ENCODE measurements around the gene KCTD17.

GRCh38 chr22:37112084-37112728 is 60.7 kb downstream of the KCTD17 start:
- TF ChIP-seq POLR2AphosphoS5 (IDR thresholded peaks at IDR 0.05; ENCODE audit: low read depth, low read length) (no peak), CTCF (IDR thresholded peaks at IDR 0.05) (no peak)

Measured in Panc1 (cell line).